OCI-LY3 (cell line): ENCODE results near the gene HLA-DQA1.

Source experiments
- H2AFZ ChIP-seq: fragments of 200-600, 300-600 bp; shearing (Covaris generic); 2 replicates; pipeline ENCODE4 v1.6.0; 2014; ENCODE audit warnings: antibody characterized with exemption, low read depth, low read length
- H3K27ac ChIP-seq: fragments of 200-600, 300-600 bp; sonication (generic); 2 replicates; pipeline ENCODE4 v1.5.1; 2014; ENCODE audit warnings: mild to moderate bottlenecking, low read length, moderate library complexity, mixed read lengths
- H3K27me3 ChIP-seq: fragments of 200-600, 300-600 bp; sonication (generic); 2 replicates; pipeline ENCODE4 v1.6.1; 2014; ENCODE audit warnings: low read depth, low read length, mixed read lengths
- H3K36me3 ChIP-seq: fragments of 200-600, 300-600 bp; sonication (generic); replicated peaks from 2 replicates; pipeline ENCODE3; 2014; ENCODE audit warnings: low read depth, low read length, mixed read lengths
- H3K4me1 ChIP-seq: fragments of 300-600, 200-600 bp; sonication (generic); 2 replicates; pipeline ENCODE4 v1.6.1; 2014; ENCODE audit warnings: low read length, mixed read lengths
- H3K4me2 ChIP-seq: fragments of 200-600, 300-600 bp; sonication (generic); 2 replicates; pipeline ENCODE4 v1.6.1; 2014; ENCODE audit warnings: low read length, mixed read lengths
- H3K4me3 ChIP-seq: fragments of 300-600, 200-600 bp; sonication (generic); 2 replicates; pipeline ENCODE4 v1.5.1; 2014; ENCODE audit warnings: antibody characterized with exemption, mild to moderate bottlenecking, low read length, moderate library complexity
- H3K79me2 ChIP-seq: fragments of 300-600, 200-600 bp; shearing (Covaris generic); 2 replicates; pipeline ENCODE4 v1.6.1; 2014; ENCODE audit warnings: mild to moderate bottlenecking, low read length, mixed read lengths
- H3K9ac ChIP-seq: fragments of 300-600, 200-600 bp; shearing (Covaris generic); 2 replicates; pipeline ENCODE4 v1.6.0; 2014; ENCODE audit warnings: mild to moderate bottlenecking, low read length, moderate library complexity
- H3K9me3 ChIP-seq: fragments of 200-600, 300-600 bp; shearing (Covaris generic); 2 replicates; pipeline ENCODE4 v1.6.1; 2014; ENCODE audit warnings: low read length, mixed read lengths; ENCODE audit not compliant: insufficient read depth
- H4K20me1 ChIP-seq: fragments of 200-600, 300-600 bp; sonication (generic); 2 replicates; pipeline ENCODE4 v1.6.1; 2016; ENCODE audit warnings: low read length, mixed read lengths; ENCODE audit not compliant: insufficient read depth
- CTCF ChIP-seq: fragments of 200-600, 300-600 bp; sonication (generic); IDR thresholded peaks from 2 replicates; pipeline ENCODE4 v1.5.1; 2014; ENCODE audit warnings: antibody characterized with exemption, low read length, low read depth
- EZH2phosphoT487 ChIP-seq: fragments of 200-600 bp; shearing (Covaris generic); IDR thresholded peaks from 2 replicates; pipeline ENCODE4 v1.6.1; 2018; ENCODE audit warnings: antibody characterized with exemption, mixed run types, low read depth

HLA-DQA1 gene

GRCh38 chr6:32622545-32623401, 14.4 kb upstream of the HLA-DQA1 start:
- peaks cover 5% of the 10 kb centered on the region; the same call in 1 of the 2 replicates for H3K9me3 ChIP-seq
- TF ChIP-seq CTCF: no peak
- no peak for TF ChIP-seq EZH2phosphoT487
- peaks cover 4% of the 10 kb centered on the region for H3K36me3 ChIP-seq
- peak overlapping the region; percentile 38; the same call in 1 of the 2 replicates for H3K9ac ChIP-seq
- peak overlapping the region; percentile 97 for H3K27ac ChIP-seq
- no peaks in the 10 kb centered on the region for H3K79me2 ChIP-seq
- no peaks in the 10 kb centered on the region for H4K20me1 ChIP-seq
- no peak overlapping the region for H2AFZ ChIP-seq
- peak overlapping the region; percentile 89 for H3K4me2 ChIP-seq
- H3K4me3 ChIP-seq: peak overlapping the region; percentile 55
- H3K4me1 ChIP-seq: peaks cover 43% of the 10 kb centered on the region
- no peaks in the 10 kb centered on the region for H3K27me3 ChIP-seq

- Histone ChIP-seq H2AFZ (no peak overlapping the region), H3K9ac (peak overlapping the region; percentile 1; the same call in 1 of the 2 replicates), H3K36me3 (no peaks in the 10 kb centered on the region), H3K79me2 (no peaks in the 10 kb centered on the region), H3K9me3 (no peaks in the 10 kb centered on the region), H3K4me2 (peak overlapping the region; percentile 89), H3K27me3 (no peaks in the 10 kb centered on the region), H4K20me1 (no peaks in the 10 kb centered on the region), H3K4me3 (peak overlapping the region; percentile 24; the same call in 1 of the 2 replicates), H3K4me1 (peaks cover 43% of the 10 kb centered on the region), H3K27ac (peak overlapping the region; percentile 97)
- TF ChIP-seq EZH2phosphoT487 (no peak), CTCF (no peak)
Observed at GRCh38 chr6:32623693-32624092, 13.5 kb upstream of the HLA-DQA1 start.

GRCh38 chr6:32624565-32624964, 12.6 kb upstream of the HLA-DQA1 start:
- Histone ChIP-seq H3K4me2 (peak overlapping the region; percentile 12; the same call in 1 of the 2 replicates), H3K79me2 (no peaks in the 10 kb centered on the region), H3K36me3 (no peaks in the 10 kb centered on the region), H3K4me1 (peaks cover 43% of the 10 kb centered on the region), H3K27ac (no peak overlapping the region), H3K27me3 (no peaks in the 10 kb centered on the region), H3K4me3 (no peak overlapping the region), H3K9ac (no peak overlapping the region), H2AFZ (no peak overlapping the region), H3K9me3 (no peaks in the 10 kb centered on the region), H4K20me1 (no peaks in the 10 kb centered on the region)
- TF ChIP-seq EZH2phosphoT487: no peak

- Histone ChIP-seq H3K36me3 (no peaks in the 10 kb centered on the region), H3K4me1 (peaks cover 43% of the 10 kb centered on the region), H3K9ac (no peak overlapping the region), H3K4me2 (no peak overlapping the region), H3K27ac (no peak overlapping the region), H3K27me3 (no peaks in the 10 kb centered on the region), H3K79me2 (no peaks in the 10 kb centered on the region), H2AFZ (no peak overlapping the region), H4K20me1 (no peaks in the 10 kb centered on the region), H3K4me3 (no peak overlapping the region), H3K9me3 (no peaks in the 10 kb centered on the region)
- no peak for TF ChIP-seq CTCF
- no peak for TF ChIP-seq EZH2phosphoT487
Observed at GRCh38 chr6:32625137-32625536, 12.1 kb upstream of the HLA-DQA1 start.
